Smooth muscle cell (in vitro differentiated cells): ENCODE results near the gene EPB42. TPM values are rescaled to one million over a fixed set of nuclear protein-coding genes. Genes with fewer than 3 reads are reported as not detected.
A peak's percentile ranks its signal among the peaks of the same experiment; 100 is the strongest.

ENCODE experiments used
- DNase-seq: peaks from one replicate; lab custom pipeline; 2025; ENCODE audit not compliant: unreplicated experiment; lab: John Stamatoyannopoulos, UW
- H2AFZ ChIP-seq: fragments of 200-600 bp; sonication (generic); 2 replicates; pipeline ENCODE4 v1.6.0; 2016; ENCODE audit warnings: antibody characterized with exemption, low read depth, mild to moderate bottlenecking
- H3F3A ChIP-seq: fragments of 200-600 bp; sonication (generic); 2 replicates; pipeline ENCODE4 v1.6.0; 2017; ENCODE audit warnings: antibody characterized with exemption, low read depth
- H3K27ac ChIP-seq: fragments of 200-600 bp; sonication (generic); 2 replicates; pipeline ENCODE4 v1.5.1; 2016; ENCODE audit warnings: low read depth, mild to moderate bottlenecking
- H3K27me3 ChIP-seq: fragments of 200-600 bp; sonication (generic); 2 replicates; pipeline ENCODE4 v1.6.1; 2016; ENCODE audit warnings: low read depth, mild to moderate bottlenecking
- H3K36me3 ChIP-seq: fragments of 200-600 bp; sonication (generic); 2 replicates; pipeline ENCODE4 v1.5.1; 2016; ENCODE audit warnings: low read depth
- H3K4me1 ChIP-seq: fragments of 200-600 bp; sonication (generic); 2 replicates; pipeline ENCODE4 v1.5.1; 2016; ENCODE audit warnings: low read depth
- H3K4me2 ChIP-seq: fragments of 200-600 bp; sonication (generic); 2 replicates; pipeline ENCODE4 v1.6.0; 2016; ENCODE audit warnings: mild to moderate bottlenecking
- H3K4me3 ChIP-seq: fragments of 200-600 bp; sonication (generic); 2 replicates; pipeline ENCODE4 v1.5.1; 2016; ENCODE audit warnings: mild to moderate bottlenecking
- H3K79me2 ChIP-seq: fragments of 200-600 bp; sonication (generic); 2 replicates; pipeline ENCODE4 v1.6.0; 2016; ENCODE audit warnings: low read depth, mild to moderate bottlenecking
- H3K9ac ChIP-seq: fragments of 200-600 bp; sonication (generic); 2 replicates; pipeline ENCODE4 v1.6.0; 2016; ENCODE audit warnings: low read depth
- H3K9me3 ChIP-seq: fragments of 200-600 bp; sonication (generic); replicated peaks from 2 replicates; pipeline ENCODE4 v1.5.1; 2016; ENCODE audit warnings: low read depth
- H4K20me1 ChIP-seq: fragments of 200-600 bp; sonication (generic); 2 replicates; pipeline ENCODE4 v1.6.0; 2016; ENCODE audit warnings: low read depth
- CTCF ChIP-seq: fragments of 200-600 bp; sonication (generic); IDR thresholded peaks from 2 replicates; pipeline ENCODE4 v1.5.1; 2017; ENCODE audit warnings: borderline replicate concordance, mild to moderate bottlenecking, antibody characterized with exemption; ENCODE audit not compliant: insufficient read depth, poor library complexity, severe bottlenecking
- WGBS: methylation state at CpG from one replicate; pipeline ENCODE4 v1.1.7; 2016; ENCODE audit warnings: low lambda C conversion rate; 5-methylcytosine and 5-hydroxymethylcytosine counted together
- polyA plus RNA-seq: library from polyadenylated mRNA; unstranded; fragments of >200 nt; fragmentation: Nextera tagmentation; extraction: Ambion mirVana; gene quantifications from 2 replicates; pipeline ENCODE4 v1.2.1, GENCODE V29; 2016
- total RNA-seq: library from RNA; depleted of rRNA; stranded (reverse); fragments of >200 nt; gene quantifications from 2 replicates; pipeline ENCODE4 v1.2.3, GENCODE V29; 2014

Gene EPB42
- total and polyA plus RNA-seq, 2 experiments from 2014 or later: not detected

DNA sequence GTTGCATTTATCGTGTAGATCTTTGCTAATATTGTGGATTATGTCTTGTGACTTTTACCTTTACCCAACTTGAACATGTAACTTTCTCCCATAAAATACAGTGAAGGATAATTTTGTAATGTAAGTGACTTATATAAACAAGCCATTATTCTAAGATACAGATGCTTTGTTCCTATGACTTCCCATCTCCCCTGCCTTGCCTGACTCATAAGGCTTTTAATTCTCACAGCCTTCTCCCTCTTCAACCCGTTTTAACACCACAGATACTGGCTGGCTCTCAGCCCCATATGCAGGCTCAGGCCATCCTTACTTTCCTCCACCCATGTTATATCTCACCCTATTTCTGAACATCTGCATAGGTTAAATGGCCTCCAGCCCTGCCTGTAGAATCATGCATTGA is 31.5 kb downstream of the EPB42 start:
- Histone ChIP-seq H3F3A (peaks cover 7% of the 10 kb centered on the region), H2AFZ (no peak overlapping the region), H3K4me1 (peaks cover 8% of the 10 kb centered on the region), H3K4me2 (no peak overlapping the region), H3K9me3 (no peaks in the 10 kb centered on the region), H3K9ac (no peak overlapping the region), H3K36me3 (peaks cover 6% of the 10 kb centered on the region), H4K20me1 (no peaks in the 10 kb centered on the region), H3K4me3 (no peak overlapping the region), H3K79me2 (peaks cover 9% of the 10 kb centered on the region), H3K27ac (no peak overlapping the region), H3K27me3 (no peaks in the 10 kb centered on the region)
- TF ChIP-seq CTCF: no peak
- 91% methylated on average over 2 of the region's 2 CpGs for WGBS
- DNase-seq: no peak

GRCh38 chr15:43187544-43188155 is 33.2 kb downstream of the EPB42 start:
- peaks cover 6% of the 10 kb centered on the region for H3K36me3 ChIP-seq
- H3K4me1 ChIP-seq: peaks cover 8% of the 10 kb centered on the region
- H2AFZ ChIP-seq: no peak overlapping the region
- H3F3A ChIP-seq: peaks cover 14% of the 10 kb centered on the region
- peak; percentile 61 for TF ChIP-seq CTCF
- no peak overlapping the region for H3K4me2 ChIP-seq
- peaks cover 9% of the 10 kb centered on the region for H3K79me2 ChIP-seq
- H3K9ac ChIP-seq: no peak overlapping the region
- no peaks in the 10 kb centered on the region for H3K27me3 ChIP-seq
- no peaks in the 10 kb centered on the region for H3K9me3 ChIP-seq
- 85% methylated on average over 2 of the region's 2 CpGs for whole genome bisulfite sequencing
- no peak for DNase-seq
- H4K20me1 ChIP-seq: no peaks in the 10 kb centered on the region
- no peak overlapping the region for H3K27ac ChIP-seq
- no peak overlapping the region for H3K4me3 ChIP-seq

DNA sequence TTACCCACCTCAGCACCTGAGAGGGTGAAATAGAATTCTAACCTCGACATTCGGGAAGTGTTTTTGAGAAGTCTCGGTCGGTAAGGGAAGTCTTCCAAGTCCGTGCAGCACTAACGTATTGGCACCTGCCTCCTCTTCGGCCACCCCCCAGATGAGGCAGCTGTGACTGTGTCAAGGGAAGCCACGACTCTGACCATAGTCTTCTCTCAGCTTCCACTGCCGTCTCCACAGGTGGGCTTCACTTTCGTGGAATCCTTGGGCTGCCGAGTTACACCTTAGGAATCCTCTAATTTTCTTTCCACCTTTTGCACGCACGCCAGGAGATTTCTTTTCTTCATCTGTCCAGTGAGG is 34.8 kb downstream of the EPB42 start:
- Histone ChIP-seq H3K4me1 (peaks cover 8% of the 10 kb centered on the region), H3K4me2 (peak overlapping the region; percentile 99), H3F3A (peaks cover 14% of the 10 kb centered on the region), H3K27me3 (no peaks in the 10 kb centered on the region), H3K79me2 (peaks cover 9% of the 10 kb centered on the region), H3K36me3 (no peaks in the 10 kb centered on the region), H3K27ac (no peak overlapping the region), H3K9ac (peak overlapping the region; percentile 36), H2AFZ (peak overlapping the region; percentile 95), H3K4me3 (peak overlapping the region; percentile 85), H4K20me1 (no peaks in the 10 kb centered on the region), H3K9me3 (no peaks in the 10 kb centered on the region)
- 6% methylated on average over 13 of the region's 13 CpGs for WGBS
- no peak for TF ChIP-seq CTCF
- DNase-seq: no peak
